CD14-positive monocyte (primary cell): Measurements from ENCODE around the gene GAREM2. TPM values are rescaled to one million over a fixed set of nuclear protein-coding genes. Genes with fewer than 3 reads are reported as not detected.

Experiments used
- DNase-seq, 3 donors: peaks; one replicate each; pipeline ENCODE4 v3.0.0-alpha.2; 2011 to 2022
- H2AFZ ChIP-seq: 2 replicates; pipeline ENCODE4 v1.6.0; 2012; ENCODE audit warnings: mild to moderate bottlenecking, low read depth, low read length, inconsistent platforms; ENCODE audit not compliant: insufficient read depth, poor library complexity, severe bottlenecking
- H3K27ac ChIP-seq, 2 donors: 1 replicate in 1 of 2; 2 replicates in 1 of 2; pipeline ENCODE4 v1.5.1; 2012 to 2013; ENCODE audit warnings: low read length in 2 of 2, control low read depth in 1 of 2, inconsistent platforms in 1 of 2, low read depth in 1 of 2, mild to moderate bottlenecking in 1 of 2
- H3K27me3 ChIP-seq, 2 donors: one replicate each; pipeline versions ENCODE4 v1.6.0 to v1.6.1; 2011 to 2013; ENCODE audit warnings: low read length in 2 of 2; ENCODE audit not compliant: control insufficient read depth in 2 of 2, insufficient read depth in 2 of 2
- H3K36me3 ChIP-seq, 2 donors: replicated peaks in 1 of 2; 1 replicate in 1 of 2; 2 replicates in 1 of 2; pipeline versions ENCODE4 v1.5.1 to v1.6.1; 2012 to 2013; ENCODE audit warnings: low read length in 2 of 2, control low read depth in 1 of 2, inconsistent platforms in 1 of 2, mild to moderate bottlenecking in 1 of 2; ENCODE audit not compliant: insufficient read depth in 2 of 2, control insufficient read depth in 1 of 2
- H3K4me1 ChIP-seq, 2 donors: 1 replicate in 1 of 2; 2 replicates in 1 of 2; pipeline versions ENCODE4 v1.5.1 to v1.6.1; 2012 to 2013; ENCODE audit warnings: low read length in 2 of 2, control low read depth in 1 of 2, inconsistent platforms in 1 of 2, mild to moderate bottlenecking in 1 of 2, moderate library complexity in 1 of 2; ENCODE audit not compliant: insufficient read depth in 2 of 2, control insufficient read depth in 1 of 2
- H3K4me2 ChIP-seq: replicated peaks from 2 replicates; pipeline ENCODE3; 2012; ENCODE audit warnings: low read length, moderate library complexity, mild to moderate bottlenecking; ENCODE audit not compliant: poor library complexity, severe bottlenecking; ENCODE audit errors: extremely low read depth
- H3K4me3 ChIP-seq, 3 experiments: fragments of 200-600 bp in 1 of 3; sonication (generic) in 1 of 3; replicated peaks in 1 of 3; 1 replicate in 2 of 3; 2 replicates in 1 of 3; pipeline ENCODE4 v1.5.1; 2011 to 2013; ENCODE audit warnings: low read length in 3 of 3, mild to moderate bottlenecking in 3 of 3, control low read depth in 2 of 3, low read depth in 2 of 3, inconsistent platforms in 1 of 3, moderate library complexity in 1 of 3
- H3K79me2 ChIP-seq: 2 replicates; pipeline ENCODE4 v1.6.0; 2012; ENCODE audit warnings: mild to moderate bottlenecking, control low read depth, inconsistent platforms, low read length, moderate library complexity; ENCODE audit not compliant: insufficient read depth
- H3K9ac ChIP-seq: 2 replicates; pipeline ENCODE4 v1.6.0; 2017; ENCODE audit warnings: low read length, mild to moderate bottlenecking; ENCODE audit not compliant: insufficient read depth, poor library complexity, severe bottlenecking
- H3K9me3 ChIP-seq, 2 donors: replicated peaks in 1 of 2; 1 replicate in 1 of 2; 2 replicates in 1 of 2; pipeline versions ENCODE4 v1.5.1 to v1.6.1; 2012 to 2013; ENCODE audit warnings: low read length in 2 of 2, control low read depth in 1 of 2; ENCODE audit not compliant: control insufficient read depth in 1 of 2, insufficient read depth in 1 of 2
- H4K20me1 ChIP-seq: 2 replicates; pipeline ENCODE4 v1.6.0; 2012; ENCODE audit warnings: mild to moderate bottlenecking, low read length, control low read depth, moderate library complexity; ENCODE audit not compliant: insufficient read depth
- H3K27ac Mint-ChIP-seq, 7 donors: one replicate each; pipeline ENCODE4 v1.8.0; 2020; ENCODE audit warnings: mild to moderate bottlenecking in 7 of 7, mixed read lengths in 7 of 7, moderate library complexity in 6 of 7, inconsistent platforms in 2 of 7
- H3K27me3 Mint-ChIP-seq, 3 donors: one replicate each; pipeline ENCODE4 v1.8.0; 2021 to 2022; ENCODE audit warnings: low read depth in 3 of 3, mild to moderate bottlenecking in 3 of 3, mixed read lengths in 3 of 3, moderate library complexity in 3 of 3, inconsistent platforms in 1 of 3
- H3K36me3 Mint-ChIP-seq, 2 donors: one replicate each; pipeline ENCODE4 v1.8.0; 2020; ENCODE audit warnings: mixed read lengths in 2 of 2, inconsistent platforms in 1 of 2, mild to moderate bottlenecking in 1 of 2
- H3K4me1 Mint-ChIP-seq: one replicate; pipeline ENCODE4 v1.8.0; 2020; ENCODE audit warnings: mild to moderate bottlenecking, mixed read lengths
- H3K4me3 Mint-ChIP-seq, 2 donors: one replicate each; pipeline ENCODE4 v1.8.0; 2020; ENCODE audit warnings: mild to moderate bottlenecking in 2 of 2, mixed read lengths in 2 of 2, moderate library complexity in 1 of 2
- H3K9me3 Mint-ChIP-seq, 7 donors: one replicate each; pipeline ENCODE4 v1.8.0; 2020 to 2022; ENCODE audit warnings: mixed read lengths in 7 of 7, mild to moderate bottlenecking in 6 of 7, moderate library complexity in 6 of 7, inconsistent platforms in 2 of 7
- WGBS: methylation state at CpG from one replicate; pipeline ENCODE4 v1.1.5; 2013; ENCODE audit warnings: missing lambda C conversion rate; ENCODE audit not compliant: insufficient coverage; 5-methylcytosine and 5-hydroxymethylcytosine counted together
- intact Hi-C, 2 donors: fragments of 100-400 bp; cut with micrococcal nuclease; formaldehyde crosslinking; loops; one replicate each; pipeline versions ENCODE4 v1.15.0 to v1.15.1; 2023
- polyA plus RNA-seq, 3 donors: library from polyadenylated mRNA; depleted of rRNA in 1 of 3; unstranded in 2 of 3; stranded (reverse) in 1 of 3; fragments of 300-500 nt in 2 of 3; fragments of >200 nt in 1 of 3; fragmentation: Illumina TruSeq in 2 of 3; gene quantifications; 1 replicate in 2 of 3; 2 replicates in 1 of 3; pipeline ENCODE4 v1.2.3, GENCODE V29; 2012 to 2021
- TF ChIP-seq, protein P1 (sequence below): fragments of 200-600 bp; IDR thresholded peaks from one replicate; pipeline ENCODE4 v1.8.0; 2022; ENCODE audit warnings: antibody characterized with exemption, mild to moderate bottlenecking

GAREM2 gene
- polyA plus RNA-seq, 3 donors, result 0.08 to 0.09 TPM; not detected in 1

DNA sequence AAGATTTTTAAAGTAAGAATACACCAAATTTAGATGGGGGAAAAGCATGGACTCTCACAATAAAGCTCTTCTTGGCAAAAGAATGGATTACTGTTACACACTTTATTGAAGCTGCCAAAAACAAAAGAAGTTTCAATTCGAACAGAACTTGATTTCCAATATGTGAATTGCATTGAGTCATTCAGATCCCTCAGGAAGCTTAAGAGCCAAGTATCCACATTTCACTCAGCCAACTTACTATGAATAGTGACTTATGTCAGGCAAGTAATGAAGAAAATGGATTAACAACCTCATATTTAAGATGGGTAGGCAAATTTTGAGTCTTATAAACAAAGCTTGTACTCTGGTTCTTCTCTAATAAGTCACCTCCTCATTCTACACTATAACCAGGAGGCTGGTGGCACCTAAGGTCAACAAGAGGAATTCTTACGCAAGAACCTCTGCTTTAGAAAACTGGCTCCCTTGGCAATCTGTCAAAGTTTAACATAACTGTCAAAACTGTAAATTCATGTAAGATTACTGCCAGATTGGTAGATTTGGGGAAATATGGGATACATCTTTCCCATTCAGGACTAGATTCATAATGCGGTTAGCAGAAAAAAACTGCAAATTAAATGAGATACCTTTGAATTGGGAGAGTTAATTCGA is 65.5 kb downstream of the GAREM2 start:
- H3K27ac ChIP-seq, result peak overlapping the region in 1 of 2 donors; percentile 35
- Mint-ChIP-seq H3K4me3 (no peak overlapping the region), H3K27ac (peak overlapping the region in 1 of 7 donors; percentile 3), H3K9me3 (peaks cover 0 to 2% (median 0%) of the 10 kb centered on the region in 7 donors), H3K4me1 (peaks cover 48% of the 10 kb centered on the region), H3K36me3 (peaks cover 43 to 63% of the 10 kb centered on the region in 2 donors), H3K27me3 (no peaks in the 10 kb centered on the region)
- no peak for DNase-seq
- H4K20me1 ChIP-seq, result peaks cover 55% of the 10 kb centered on the region
- H3K9me3 ChIP-seq, result no peaks in the 10 kb centered on the region
- 29% methylated on average over 1 of the region's 4 CpGs for WGBS
- no peak overlapping the region for H3K4me3 ChIP-seq
- no peak overlapping the region for H2AFZ ChIP-seq
- TF ChIP-seq, protein P1, sequence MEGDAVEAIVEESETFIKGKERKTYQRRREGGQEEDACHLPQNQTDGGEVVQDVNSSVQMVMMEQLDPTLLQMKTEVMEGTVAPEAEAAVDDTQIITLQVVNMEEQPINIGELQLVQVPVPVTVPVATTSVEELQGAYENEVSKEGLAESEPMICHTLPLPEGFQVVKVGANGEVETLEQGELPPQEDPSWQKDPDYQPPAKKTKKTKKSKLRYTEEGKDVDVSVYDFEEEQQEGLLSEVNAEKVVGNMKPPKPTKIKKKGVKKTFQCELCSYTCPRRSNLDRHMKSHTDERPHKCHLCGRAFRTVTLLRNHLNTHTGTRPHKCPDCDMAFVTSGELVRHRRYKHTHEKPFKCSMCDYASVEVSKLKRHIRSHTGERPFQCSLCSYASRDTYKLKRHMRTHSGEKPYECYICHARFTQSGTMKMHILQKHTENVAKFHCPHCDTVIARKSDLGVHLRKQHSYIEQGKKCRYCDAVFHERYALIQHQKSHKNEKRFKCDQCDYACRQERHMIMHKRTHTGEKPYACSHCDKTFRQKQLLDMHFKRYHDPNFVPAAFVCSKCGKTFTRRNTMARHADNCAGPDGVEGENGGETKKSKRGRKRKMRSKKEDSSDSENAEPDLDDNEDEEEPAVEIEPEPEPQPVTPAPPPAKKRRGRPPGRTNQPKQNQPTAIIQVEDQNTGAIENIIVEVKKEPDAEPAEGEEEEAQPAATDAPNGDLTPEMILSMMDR, result no peak
- H3K9ac ChIP-seq, result no peak overlapping the region
- intact Hi-C loops, result no loop called here
- peaks cover 68% of the 10 kb centered on the region for H3K79me2 ChIP-seq
- H3K4me1 ChIP-seq, result peaks cover 35 to 39% of the 10 kb centered on the region in 2 donors
- peaks cover 50 to 55% of the 10 kb centered on the region in 2 donors for H3K36me3 ChIP-seq
- H3K4me2 ChIP-seq, result no peak overlapping the region
- H3K27me3 ChIP-seq, result no peaks in the 10 kb centered on the region

Other genes starting within 250 kb of the GAREM2 start
- gene KIF3C, start 190.6 kb upstream of the GAREM2 start, polyA plus RNA-seq, result under 1 TPM; 0.28 to 0.97 (median 0.47) TPM
- gene RAB10, start 139.0 kb upstream of the GAREM2 start, polyA plus RNA-seq, result 100 to 1,000 TPM in 2 of 3 donors, 10 to 100 TPM in 1; 38.6 to 258 (median 202) TPM
- 100 to 1,000 TPM in 2 of 3 donors, 10 to 100 TPM in 1; 60.2 to 187 (median 155) TPM for gene HADHA, start 71.5 kb downstream of the GAREM2 start, polyA plus RNA-seq
- gene HADHB, start 71.9 kb downstream of the GAREM2 start, polyA plus RNA-seq, result 100 to 1,000 TPM in 2 of 3 donors, 10 to 100 TPM in 1; 94.3 to 200 (median 186) TPM
- gene SELENOI, start 173.1 kb downstream of the GAREM2 start, polyA plus RNA-seq, result 1 to 10 TPM; 2.3 to 3.2 (median 2.5) TPM
- under 1 TPM in 1 of 3 donors, not detected in 2; 0.33 TPM for gene ADGRF3, start 173.7 kb downstream of the GAREM2 start, polyA plus RNA-seq
- gene DRC1, start 228.8 kb downstream of the GAREM2 start, polyA plus RNA-seq, result not detected